ENCODE measurements around the gene SERAC1.
"Not testable (repeated sequence)": the region's sequence is repeated elsewhere in the genome, so short reads cannot be mapped to it uniquely, and the experiment has no call there.

SERAC1 gene

GRCh38 chr6:158153576-158153975, 14.5 kb downstream of the SERAC1 start:
- no peak overlapping the region for H3K4me3 ChIP-seq (replicated peaks; ENCODE audit: insufficient read depth, low read length)
- no peak for DNase-seq (ENCODE audit: low read depth in 1 of 2, low spot score in 1 of 2)
- TF ChIP-seq POLR2AphosphoS5 (IDR thresholded peaks at IDR 0.05; ENCODE audit: low read depth) (no peak), CTCF (IDR thresholded peaks at IDR 0.05; ENCODE audit: insufficient read depth, low read length) (no peak), REST (IDR thresholded peaks at IDR 0.05; ENCODE audit: insufficient replicate concordance, low read depth) (no peak), SPI1 (IDR thresholded peaks at IDR 0.05; ENCODE audit: borderline replicate concordance, low read depth) (no peak), GABPA (IDR thresholded peaks at IDR 0.05; ENCODE audit: low read depth) (no peak)
- H3K27ac ChIP-seq (replicated peaks), result no peak overlapping the region
- H3K27me3 ChIP-seq (ENCODE audit: insufficient read depth, poor library complexity, severe bottlenecking), result no peaks in the 10 kb centered on the region

GRCh38 chr6:158152659-158153058, 15.4 kb downstream of the SERAC1 start:
- DNase-seq (ENCODE audit: low read depth in 1 of 2, low spot score in 1 of 2), result no peak
- Histone ChIP-seq H3K27ac (replicated peaks) (no peak overlapping the region), H3K27me3 (ENCODE audit: insufficient read depth, poor library complexity, severe bottlenecking) (no peaks in the 10 kb centered on the region), H3K4me3 (replicated peaks; ENCODE audit: insufficient read depth, low read length) (no peak overlapping the region)
- TF ChIP-seq REST (IDR thresholded peaks at IDR 0.05; ENCODE audit: insufficient replicate concordance, low read depth) (no peak), SPI1 (IDR thresholded peaks at IDR 0.05; ENCODE audit: borderline replicate concordance, low read depth) (no peak), CTCF (IDR thresholded peaks at IDR 0.05; ENCODE audit: insufficient read depth, low read length) (no peak), GABPA (IDR thresholded peaks at IDR 0.05; ENCODE audit: low read depth) (no peak), POLR2AphosphoS5 (IDR thresholded peaks at IDR 0.05; ENCODE audit: low read depth) (no peak)

GRCh38 chr6:158152025-158152424, 16.0 kb downstream of the SERAC1 start:
- not testable (repeated sequence) for H3K4me3 ChIP-seq (replicated peaks; ENCODE audit: insufficient read depth, low read length); H3K27ac ChIP-seq (replicated peaks); H3K27me3 ChIP-seq (ENCODE audit: insufficient read depth, poor library complexity, severe bottlenecking); DNase-seq (ENCODE audit: low read depth in 1 of 2, low spot score in 1 of 2)

- no peak for DNase-seq (ENCODE audit: low read depth in 1 of 2, low spot score in 1 of 2)
- no peak for TF ChIP-seq REST (IDR thresholded peaks at IDR 0.05; ENCODE audit: insufficient replicate concordance, low read depth)
- no peak for TF ChIP-seq CTCF (IDR thresholded peaks at IDR 0.05; ENCODE audit: insufficient read depth, low read length)
- TF ChIP-seq GABPA (IDR thresholded peaks at IDR 0.05; ENCODE audit: low read depth), result no peak
- TF ChIP-seq POLR2AphosphoS5 (IDR thresholded peaks at IDR 0.05; ENCODE audit: low read depth), result no peak
- TF ChIP-seq SPI1 (IDR thresholded peaks at IDR 0.05; ENCODE audit: borderline replicate concordance, low read depth), result no peak
- H3K27me3 ChIP-seq (ENCODE audit: insufficient read depth, poor library complexity, severe bottlenecking), result no peaks in the 10 kb centered on the region
- no peak overlapping the region for H3K27ac ChIP-seq (replicated peaks)
- H3K4me3 ChIP-seq (replicated peaks; ENCODE audit: insufficient read depth, low read length), result no peak overlapping the region
These were observed 17.4 kb downstream of the SERAC1 start for GRCh38 chr6:158150701-158151100.

Measured in HL-60 (cell line).